Measurements from ENCODE around the gene SIK3.

SIK3 gene

GRCh38 chr11:116955949-116956348 is 142.3 kb downstream of the SIK3 start:
- H3K9me3 ChIP-seq (replicated peaks; ENCODE audit: insufficient read depth, low read length), result no peaks in the 10 kb centered on the region
- H3K9me2 ChIP-seq (replicated peaks; ENCODE audit: insufficient read depth, low read length), result no peaks in the 10 kb centered on the region
- H3K79me2 ChIP-seq (ENCODE audit: low read length), result peaks cover 68% of the 10 kb centered on the region
- no peak for TF ChIP-seq CTCF (IDR thresholded peaks at IDR 0.05; ENCODE audit: low read length)
- no peak for TF ChIP-seq EZH2phosphoT487 (IDR thresholded peaks at IDR 0.05; ENCODE audit: low read length)
- no peak for TF ChIP-seq EZH2 (optimal IDR thresholded peaks at IDR 0.05; ENCODE audit: low read depth, low read length)
- H3K4me1 ChIP-seq (ENCODE audit: low read length), result peaks cover 31% of the 10 kb centered on the region
- H2AFZ ChIP-seq (ENCODE audit: low read length), result no peak overlapping the region
- peak overlapping the region; percentile 58; the same call in 1 of the 2 replicates for H3K27ac ChIP-seq (ENCODE audit: low read length)
- peaks cover 9% of the 10 kb centered on the region for H3F3A ChIP-seq (ENCODE audit: insufficient read depth, low read length)
- H3K9ac ChIP-seq (ENCODE audit: low read length), result no peak overlapping the region
- H3K4me3 ChIP-seq (ENCODE audit: low read length), result no peak overlapping the region
- H3K4me2 ChIP-seq (ENCODE audit: low read depth, low read length), result peak overlapping the region; percentile 51
- no peaks in the 10 kb centered on the region; the same call in 1 of the 2 replicates for H3K36me3 ChIP-seq (replicated peaks; ENCODE audit: insufficient read depth, low read length)
- H4K20me1 ChIP-seq (ENCODE audit: insufficient read depth, low read length), result no peaks in the 10 kb centered on the region
- no peak for DNase-seq
- no peaks in the 10 kb centered on the region for H3K27me3 ChIP-seq (replicated peaks; ENCODE audit: insufficient read depth, low read length)

- Histone ChIP-seq H3F3A (ENCODE audit: insufficient read depth, low read length) (peaks cover 9% of the 10 kb centered on the region), H4K20me1 (ENCODE audit: insufficient read depth, low read length) (no peaks in the 10 kb centered on the region), H3K27ac (ENCODE audit: low read length) (peak overlapping the region; percentile 58; the same call in 1 of the 2 replicates), H3K9me3 (replicated peaks; ENCODE audit: insufficient read depth, low read length) (no peaks in the 10 kb centered on the region), H3K4me1 (ENCODE audit: low read length) (peaks cover 27% of the 10 kb centered on the region), H3K9me2 (replicated peaks; ENCODE audit: insufficient read depth, low read length) (no peaks in the 10 kb centered on the region), H3K9ac (ENCODE audit: low read length) (no peak overlapping the region), H3K27me3 (replicated peaks; ENCODE audit: insufficient read depth, low read length) (no peaks in the 10 kb centered on the region), H3K36me3 (replicated peaks; ENCODE audit: insufficient read depth, low read length) (no peaks in the 10 kb centered on the region; the same call in 1 of the 2 replicates), H3K79me2 (ENCODE audit: low read length) (peaks cover 64% of the 10 kb centered on the region), H2AFZ (ENCODE audit: low read length) (no peak overlapping the region), H3K4me2 (ENCODE audit: low read depth, low read length) (peak overlapping the region; percentile 51), H3K4me3 (ENCODE audit: low read length) (no peak overlapping the region)
- TF ChIP-seq EZH2phosphoT487 (IDR thresholded peaks at IDR 0.05; ENCODE audit: low read length) (no peak), CTCF (IDR thresholded peaks at IDR 0.05; ENCODE audit: low read length) (no peak), EZH2 (optimal IDR thresholded peaks at IDR 0.05; ENCODE audit: low read depth, low read length) (no peak)
- peak; percentile 75 for DNase-seq
Measured at GRCh38 chr11:116955548-116955947, 142.7 kb downstream of the SIK3 start.

GRCh38 chr11:116953530-116954285 is 144.5 kb downstream of the SIK3 start:
- Histone ChIP-seq H3K4me1 (ENCODE audit: low read length) (peaks cover 24% of the 10 kb centered on the region), H3K4me2 (ENCODE audit: low read depth, low read length) (no peak overlapping the region), H3K27ac (ENCODE audit: low read length) (no peak overlapping the region), H3K4me3 (ENCODE audit: low read length) (no peak overlapping the region), H3K36me3 (replicated peaks; ENCODE audit: insufficient read depth, low read length) (no peaks in the 10 kb centered on the region; the same call in 1 of the 2 replicates), H3F3A (ENCODE audit: insufficient read depth, low read length) (peaks cover 9% of the 10 kb centered on the region), H4K20me1 (ENCODE audit: insufficient read depth, low read length) (no peaks in the 10 kb centered on the region), H3K27me3 (replicated peaks; ENCODE audit: insufficient read depth, low read length) (no peaks in the 10 kb centered on the region), H3K9me2 (replicated peaks; ENCODE audit: insufficient read depth, low read length) (no peaks in the 10 kb centered on the region), H3K79me2 (ENCODE audit: low read length) (peaks cover 46% of the 10 kb centered on the region), H3K9ac (ENCODE audit: low read length) (no peak overlapping the region), H2AFZ (ENCODE audit: low read length) (no peak overlapping the region), H3K9me3 (replicated peaks; ENCODE audit: insufficient read depth, low read length) (no peaks in the 10 kb centered on the region)
- DNase-seq, result no peak
- TF ChIP-seq EZH2phosphoT487 (IDR thresholded peaks at IDR 0.05; ENCODE audit: low read length) (no peak), EZH2 (optimal IDR thresholded peaks at IDR 0.05; ENCODE audit: low read depth, low read length) (no peak), CTCF (IDR thresholded peaks at IDR 0.05; ENCODE audit: low read length) (no peak)

Data from MM.1S (cell line).